IPS-NIHi7 (cell line): ENCODE results near the gene STMP1.
"Not testable (repeated sequence)": the region's sequence is repeated elsewhere in the genome, so short reads cannot be mapped to it uniquely, and the experiment has no call there.

Experiments used
- DNase-seq: peaks from one replicate; pipeline ENCODE4 v3.0.0; 2012; ENCODE audit warnings: mixed read lengths; ENCODE audit errors: extremely low spot score

The STMP1 gene

GRCh38 chr7:135662373-135663114, at the start of gene STMP1:
Gene STMP1 (plus strand): TSS chr7:135662514.
- DNase-seq: peak; percentile 97

DNA sequence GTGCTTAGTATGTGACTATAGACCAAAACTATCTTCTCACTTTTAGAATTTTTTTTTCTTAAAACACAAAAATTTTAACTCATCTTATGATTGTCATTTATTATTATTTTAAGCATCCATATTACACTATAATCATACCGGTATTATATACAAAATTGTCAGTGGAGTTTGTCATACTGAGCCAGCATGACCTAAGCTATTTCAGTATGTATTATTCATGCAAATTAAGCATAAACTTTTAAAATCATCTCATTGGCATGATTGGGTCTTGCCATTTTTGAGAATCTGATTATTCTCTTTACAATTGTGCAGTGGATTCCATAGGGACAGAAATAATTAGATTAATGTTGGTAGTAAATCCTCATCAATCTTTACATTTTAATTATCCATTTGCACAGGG, 46.2 kb upstream of the STMP1 start:
- no peak for DNase-seq

GRCh38 chr7:135617781-135618180, 44.5 kb upstream of the STMP1 start:
- no peak for DNase-seq

DNA sequence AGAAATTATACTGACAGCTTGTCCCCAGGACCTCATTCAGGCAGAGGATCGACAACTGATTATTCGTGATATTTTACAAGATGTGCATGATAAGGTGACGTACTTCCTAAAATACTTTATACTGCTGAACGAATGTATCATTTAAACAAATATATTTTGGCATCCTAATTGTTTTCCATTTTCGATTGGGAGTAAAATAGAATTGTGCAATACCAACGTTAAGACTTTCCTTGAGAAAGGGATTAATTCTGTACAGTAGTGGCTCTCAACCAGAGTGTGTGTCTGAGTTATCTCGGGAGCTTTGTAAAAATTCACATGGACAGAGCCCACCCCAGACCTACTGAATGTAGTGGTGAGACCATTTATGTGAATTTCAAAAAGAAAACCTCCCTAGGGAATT, 43.8 kb upstream of the STMP1 start:
- no peak for DNase-seq

GRCh38 chr7:135620447-135620846, 41.9 kb upstream of the STMP1 start:
- no peak for DNase-seq

DNA sequence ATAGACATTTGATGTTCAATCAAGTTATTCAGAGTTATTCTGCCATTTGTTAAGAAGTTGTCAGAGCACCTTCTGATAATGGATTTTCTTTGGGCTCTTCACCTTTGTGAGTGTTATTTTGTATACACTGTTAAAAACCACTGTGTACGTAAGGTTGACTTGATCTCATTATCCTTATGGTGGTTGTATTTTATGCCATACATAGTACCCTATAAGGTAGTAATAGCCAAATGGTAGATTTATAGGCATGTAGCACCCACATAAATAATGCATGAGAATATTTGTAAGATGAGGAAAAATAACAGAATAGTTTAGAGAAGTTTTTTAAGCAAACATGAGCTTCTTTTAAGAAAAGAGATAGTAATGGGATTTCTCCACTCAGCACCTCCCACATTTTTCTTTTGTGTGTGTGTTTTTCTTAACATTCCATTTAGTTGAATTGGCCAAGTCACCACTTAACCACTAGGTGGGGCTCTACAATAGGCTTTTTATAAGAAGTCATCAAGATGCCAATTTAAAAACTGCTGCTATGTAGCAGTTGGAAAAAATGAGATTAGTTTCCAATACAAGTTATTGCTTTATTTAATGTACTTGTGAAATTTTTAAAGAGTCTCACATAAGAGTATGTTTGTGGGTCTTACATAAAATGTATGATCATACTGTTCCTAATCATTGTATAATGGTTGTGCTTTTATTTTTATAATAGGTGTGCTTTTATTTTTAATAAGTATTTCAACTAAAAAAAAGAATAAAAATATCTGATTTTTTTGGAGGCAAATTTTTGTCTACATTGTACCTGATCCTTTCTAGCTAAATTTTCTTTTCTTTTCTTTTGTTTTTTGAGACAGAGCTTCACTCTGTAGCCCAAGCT, 41.1 kb upstream of the STMP1 start:
- DNase-seq: peak; percentile 61

GRCh38 chr7:135634191-135634878, 28.0 kb upstream of the STMP1 start:
- no peak for DNase-seq

GRCh38 chr7:135639690-135640089, 22.6 kb upstream of the STMP1 start:
- not testable (repeated sequence) for DNase-seq

- no peak for DNase-seq
Observed at GRCh38 chr7:135644154-135644553, 18.2 kb upstream of the STMP1 start.

DNA sequence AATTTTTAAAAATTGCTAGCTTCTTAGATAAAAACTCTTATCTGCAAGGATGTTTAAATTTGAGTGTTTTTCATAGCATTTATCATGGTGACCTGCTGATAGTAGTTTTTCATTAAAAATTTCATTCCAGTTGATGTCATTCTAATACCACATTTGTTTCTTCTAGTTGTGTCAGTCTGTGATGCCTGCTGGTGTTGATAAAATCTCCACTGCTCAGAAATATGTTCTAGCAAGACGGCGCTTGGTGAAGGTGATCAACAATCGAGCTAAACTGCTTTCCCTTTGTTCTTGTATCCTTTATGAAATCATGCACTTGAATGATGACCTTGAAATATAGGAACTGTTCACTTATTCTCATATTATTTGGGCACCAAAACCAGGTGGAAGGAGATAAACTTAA, 17.6 kb upstream of the STMP1 start:
- DNase-seq: no peak

DNA sequence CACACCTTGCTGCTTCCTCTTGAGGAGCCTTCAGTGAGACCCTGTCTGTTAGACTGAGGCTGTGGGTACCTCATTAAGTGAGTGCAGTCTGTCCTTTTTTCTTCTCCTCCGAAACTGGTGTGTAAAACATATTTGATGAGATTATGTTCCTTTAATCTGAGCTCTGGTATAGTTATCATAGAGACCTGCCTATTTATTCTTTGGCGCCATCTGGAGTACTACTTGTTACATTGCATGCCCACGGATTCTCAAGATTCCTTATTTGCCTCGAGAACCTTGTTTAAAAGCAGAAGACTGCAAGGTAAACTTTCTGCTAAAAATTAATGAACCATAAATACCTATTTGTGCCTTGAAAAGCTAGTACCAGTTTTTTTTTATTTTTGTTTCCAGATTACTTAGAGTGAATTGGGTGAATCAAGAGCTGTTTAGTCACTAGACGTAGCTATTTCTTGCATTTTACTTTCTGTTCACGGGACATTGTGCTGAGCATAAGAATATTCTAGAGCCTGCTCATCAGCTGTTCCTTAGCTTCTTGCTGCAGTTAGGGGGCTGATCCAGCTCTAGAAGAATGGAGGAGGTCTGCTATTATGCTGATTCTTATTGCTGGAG, 16.9 kb upstream of the STMP1 start:
- DNase-seq: peak; percentile 31

DNA sequence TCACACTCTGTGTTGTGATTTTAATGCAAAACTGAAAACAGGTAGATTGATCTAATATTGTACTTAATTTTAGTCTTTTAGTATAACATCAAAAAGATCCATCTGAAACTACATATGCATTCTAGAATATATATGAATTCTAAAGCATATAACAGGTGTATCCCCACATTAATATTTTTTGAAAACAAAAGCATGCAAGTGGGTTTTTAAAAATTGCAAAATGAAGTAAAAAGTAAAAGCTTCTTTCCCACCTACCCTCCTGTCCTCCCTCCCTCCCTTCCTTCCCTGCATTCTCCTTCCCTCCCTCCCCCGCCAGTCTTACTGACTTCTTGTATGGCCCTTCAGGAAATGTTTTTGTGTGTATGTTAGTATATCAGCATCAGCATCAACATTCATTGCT, 14.6 kb upstream of the STMP1 start:
- DNase-seq: no peak

DNA sequence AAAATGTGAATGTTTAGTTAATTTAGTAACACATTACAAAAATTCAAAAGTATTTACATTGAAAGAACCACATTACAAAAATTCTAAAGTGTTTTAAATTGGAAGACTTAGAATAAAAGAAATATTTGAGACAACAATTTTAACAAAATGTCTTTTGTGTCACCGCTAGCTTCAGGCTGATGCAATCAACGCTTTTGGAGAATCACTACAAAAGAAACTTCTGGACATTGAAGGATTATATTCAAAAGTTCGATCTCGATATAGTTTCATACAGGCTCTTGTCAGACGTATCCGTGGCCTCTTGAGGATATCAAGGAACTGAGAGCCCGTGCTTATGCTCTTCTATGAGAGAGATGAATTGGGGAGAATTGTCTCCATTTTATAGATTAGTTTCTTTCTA, 14.1 kb upstream of the STMP1 start:
- DNase-seq: no peak

- DNase-seq: peak; percentile 20
Observed at GRCh38 chr7:135650831-135651573, 11.3 kb upstream of the STMP1 start.

- DNase-seq: peak; percentile 40
Observed at GRCh38 chr7:135653340-135654080, 8.8 kb upstream of the STMP1 start.

DNA sequence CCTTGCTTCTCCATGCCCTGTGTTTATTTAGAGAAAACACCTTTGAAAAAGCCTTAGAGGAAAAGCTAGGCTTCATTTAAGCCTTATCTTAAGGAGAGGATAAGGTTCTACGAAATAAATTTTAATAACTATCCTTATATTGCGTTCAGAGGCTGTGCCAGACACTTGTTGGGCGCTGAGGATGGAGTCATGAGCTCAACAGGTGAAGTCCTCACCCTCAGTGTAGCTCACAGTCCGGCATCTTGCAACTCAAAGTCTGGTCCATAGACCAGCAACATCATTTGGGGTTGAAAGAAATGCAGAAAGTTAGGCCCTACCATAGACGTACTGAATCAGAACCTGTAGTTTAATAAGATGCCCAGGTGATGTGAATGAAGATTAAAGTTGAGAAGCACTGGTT, 3.8 kb upstream of the STMP1 start:
- no peak for DNase-seq

DNA sequence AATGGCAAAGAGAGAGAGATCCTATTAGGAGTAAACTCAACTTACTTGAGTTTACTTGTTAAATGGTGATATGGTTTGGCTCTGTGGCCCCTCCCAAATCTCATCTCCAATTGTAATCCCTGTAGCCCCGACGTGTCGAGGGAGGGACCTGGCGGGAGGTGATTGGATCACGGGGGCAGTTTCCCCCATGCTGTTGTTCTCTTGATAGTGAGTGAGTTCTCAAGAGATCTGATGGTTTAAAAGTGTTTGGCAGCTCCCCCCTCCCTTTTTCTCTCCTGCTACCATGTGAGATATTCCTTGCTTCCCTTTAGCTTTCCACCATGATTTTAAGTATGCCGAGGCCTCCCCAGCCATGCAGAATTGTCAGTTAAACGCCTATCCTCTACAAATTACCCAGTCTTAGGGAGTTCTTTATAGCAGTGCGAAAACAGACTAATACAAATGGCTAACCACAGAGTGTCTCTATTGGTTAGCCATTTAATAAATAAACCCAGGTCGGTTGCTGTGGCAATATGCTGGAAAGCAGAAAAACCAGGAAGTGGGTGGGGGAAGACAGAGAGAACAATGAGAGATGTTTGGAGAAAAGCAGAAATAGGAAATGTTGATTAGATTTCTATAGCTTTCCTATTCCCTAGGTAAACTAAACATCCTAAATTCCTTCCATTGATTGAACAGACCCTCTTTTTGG, 3.0 kb upstream of the STMP1 start:
- no peak for DNase-seq

DNA sequence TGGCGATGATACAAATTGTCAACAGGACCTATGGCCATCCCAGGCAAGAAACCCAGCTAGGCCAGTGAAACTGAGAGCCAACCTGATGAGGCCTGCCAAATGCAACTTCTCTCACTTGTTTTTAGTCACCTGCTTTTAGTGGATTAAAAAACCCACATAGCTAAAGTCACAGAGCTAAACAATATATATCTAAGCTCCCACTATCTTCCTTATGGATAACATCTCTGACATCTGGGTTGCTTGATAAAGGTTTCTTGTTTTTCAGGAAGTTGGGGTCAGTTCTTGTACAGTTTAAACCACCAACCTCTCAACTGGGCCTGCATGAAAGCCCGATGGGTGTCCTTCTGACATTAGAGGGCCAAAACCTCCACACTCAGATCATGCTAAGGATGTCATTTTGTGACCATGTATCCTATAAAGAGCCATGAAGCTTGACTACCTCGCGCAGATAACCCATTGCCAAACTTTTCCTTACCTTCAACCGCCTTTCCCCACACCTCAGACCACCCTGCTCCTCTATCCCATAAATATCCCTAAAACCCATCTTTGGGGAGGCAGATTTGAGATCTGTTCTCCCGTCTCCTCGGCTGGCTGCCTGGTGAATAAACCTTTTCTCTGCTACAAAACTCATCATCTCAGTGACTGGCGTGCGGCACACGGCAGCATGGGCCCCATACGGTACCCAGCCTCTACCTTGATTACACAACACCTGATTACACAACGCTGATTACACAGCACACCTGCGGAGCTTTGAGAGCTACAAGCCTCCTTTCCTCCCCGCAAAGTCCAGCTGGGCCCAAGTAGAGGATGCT, 797 bp upstream of the STMP1 start:
- DNase-seq: no peak

DNA sequence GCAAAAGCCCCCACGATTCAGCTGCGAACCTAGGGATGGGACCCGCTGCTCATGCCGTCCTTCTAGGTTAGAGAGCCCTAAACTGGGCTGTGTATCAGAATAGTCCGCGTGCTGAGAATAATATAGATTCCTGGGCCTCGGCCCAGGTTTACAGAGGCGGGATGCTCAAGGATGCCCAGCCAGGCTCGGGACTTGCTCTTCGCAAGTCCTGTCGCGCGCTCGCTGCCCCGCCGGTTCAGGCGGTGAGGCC, 266 bp upstream of the STMP1 start:
- no peak for DNase-seq
